H9 (cell line): ENCODE measurements around the gene SOX12. TPM values are rescaled to one million over a fixed set of nuclear protein-coding genes. Genes with fewer than 3 reads are reported as not detected.

Experiments used
- DNase-seq: peaks from one replicate; pipeline ENCODE4 v3.0.0-alpha.2; 2017
- H2AFZ ChIP-seq: one replicate; pipeline ENCODE4 v1.6.1; 2013; ENCODE audit warnings: mild to moderate bottlenecking, low read length, control low read depth, moderate library complexity
- H2AK5ac ChIP-seq: 2 replicates; pipeline ENCODE4 v1.6.1; 2013; ENCODE audit warnings: low read length, control low read depth, mixed read lengths; ENCODE audit not compliant: insufficient read length
- H2BK120ac ChIP-seq: one replicate; pipeline ENCODE4 v1.6.1; 2013; ENCODE audit warnings: low read depth, mild to moderate bottlenecking, low read length, control low read depth, inconsistent platforms; ENCODE audit not compliant: poor library complexity, severe bottlenecking
- H2BK12ac ChIP-seq: 2 replicates; pipeline ENCODE4 v1.6.1; 2013; ENCODE audit warnings: low read length, control low read depth, mixed read lengths, low read depth; ENCODE audit not compliant: insufficient read length
- H2BK15ac ChIP-seq: 2 replicates; pipeline ENCODE4 v1.6.1; 2013; ENCODE audit warnings: low read depth, low read length, control low read depth
- H2BK20ac ChIP-seq: one replicate; pipeline ENCODE4 v1.6.1; 2013; ENCODE audit warnings: low read depth, mild to moderate bottlenecking, low read length, control low read depth, inconsistent platforms; ENCODE audit not compliant: poor library complexity, severe bottlenecking
- H2BK5ac ChIP-seq: 2 replicates; pipeline ENCODE4 v1.6.1; 2013; ENCODE audit warnings: low read length, control low read depth, mixed read lengths; ENCODE audit not compliant: insufficient read length
- H3K14ac ChIP-seq: 2 replicates; pipeline ENCODE4 v1.6.1; 2013; ENCODE audit warnings: low read length, control low read depth; ENCODE audit not compliant: insufficient read depth
- H3K18ac ChIP-seq: 2 replicates; pipeline ENCODE4 v1.6.1; 2013; ENCODE audit warnings: low read depth, mild to moderate bottlenecking, mixed read lengths, low read length, control low read depth; ENCODE audit not compliant: insufficient read length
- H3K23ac ChIP-seq: 2 replicates; pipeline ENCODE4 v1.6.1; 2013; ENCODE audit warnings: low read length, control low read depth, mixed read lengths, low read depth; ENCODE audit not compliant: insufficient read length
- H3K23me2 ChIP-seq: 2 replicates; pipeline ENCODE4 v1.6.1; 2013; ENCODE audit warnings: low read depth, mild to moderate bottlenecking, mixed read lengths, low read length, control low read depth; ENCODE audit not compliant: insufficient read length, poor library complexity, severe bottlenecking
- H3K27ac ChIP-seq: 2 replicates; pipeline ENCODE4 v1.5.1; 2013; ENCODE audit warnings: low read length, control low read depth, mixed read lengths, low read depth; ENCODE audit not compliant: insufficient read length
- H3K27me3 ChIP-seq: 2 replicates; pipeline ENCODE4 v1.6.1; 2013; ENCODE audit warnings: low read length, control low read depth, inconsistent platforms; ENCODE audit not compliant: insufficient read depth
- H3K4ac ChIP-seq: 2 replicates; pipeline ENCODE4 v1.6.1; 2013; ENCODE audit warnings: low read depth, mild to moderate bottlenecking, control low read depth, inconsistent platforms, low read length, moderate library complexity
- H3K4me1 ChIP-seq: 2 replicates; pipeline ENCODE4 v1.6.1; 2013; ENCODE audit warnings: low read length, control low read depth, inconsistent platforms; ENCODE audit not compliant: insufficient read depth
- H3K4me2 ChIP-seq: 2 replicates; pipeline ENCODE4 v1.6.1; 2013; ENCODE audit warnings: low read length, control low read depth, mixed read lengths; ENCODE audit not compliant: insufficient read length, insufficient read depth
- H3K56ac ChIP-seq: 2 replicates; pipeline ENCODE4 v1.6.1; 2013; ENCODE audit warnings: low read depth, mild to moderate bottlenecking, mixed read lengths, low read length, control low read depth; ENCODE audit not compliant: insufficient read length
- H3K79me1 ChIP-seq: 2 replicates; pipeline ENCODE4 v1.6.1; 2013; ENCODE audit warnings: low read depth, mild to moderate bottlenecking, moderate library complexity, low read length, control low read depth, inconsistent platforms; ENCODE audit not compliant: insufficient read depth, poor library complexity, severe bottlenecking
- H3K79me2 ChIP-seq: 2 replicates; pipeline ENCODE4 v1.6.1; 2013; ENCODE audit warnings: low read length, control low read depth, inconsistent platforms; ENCODE audit not compliant: insufficient read depth
- H3K9ac ChIP-seq: 2 replicates; pipeline ENCODE4 v1.6.1; 2013; ENCODE audit warnings: low read length, control low read depth, mixed read lengths; ENCODE audit not compliant: insufficient read length; ENCODE audit errors: extremely low read depth
- H3K9me3 ChIP-seq: one replicate; pipeline ENCODE4 v1.6.1; 2013; ENCODE audit warnings: low read depth, low read length, inconsistent platforms; ENCODE audit not compliant: control insufficient read depth
- H3T11ph ChIP-seq: one replicate; pipeline ENCODE4 v1.6.1; 2013; ENCODE audit warnings: mild to moderate bottlenecking, low read length, control low read depth, inconsistent platforms
- H4K20me1 ChIP-seq: one replicate; pipeline ENCODE4 v1.6.1; 2013; ENCODE audit not compliant: control insufficient read depth, insufficient read length, insufficient read depth
- H4K5ac ChIP-seq: 2 replicates; pipeline ENCODE4 v1.6.1; 2013; ENCODE audit warnings: low read depth, mild to moderate bottlenecking, mixed read lengths, low read length, control low read depth; ENCODE audit not compliant: insufficient read length
- H4K8ac ChIP-seq: replicated peaks from 2 replicates; pipeline ENCODE4 v1.6.1; 2013; ENCODE audit warnings: low read length, control low read depth, mixed read lengths, low read depth; ENCODE audit not compliant: insufficient read length
- H4K91ac ChIP-seq: 2 replicates; pipeline ENCODE4 v1.6.1; 2013; ENCODE audit warnings: low read depth, mild to moderate bottlenecking, moderate library complexity, mixed read lengths, low read length, control low read depth; ENCODE audit not compliant: insufficient read length
- H3K27ac Mint-ChIP-seq, 3 experiments: 2 replicates in 2 of 3; 3 replicates in 1 of 3; pipeline ENCODE4 v1.8.0; 2020 to 2021; ENCODE audit warnings: mixed read lengths in 3 of 3, mild to moderate bottlenecking in 1 of 3, moderate library complexity in 1 of 3
- H3K27me3 Mint-ChIP-seq: 2 replicates; pipeline ENCODE4 v1.8.0; 2021; ENCODE audit warnings: low read depth, mild to moderate bottlenecking, moderate library complexity, mixed read lengths
- H3K36me3 Mint-ChIP-seq, 3 experiments: 2 replicates in 2 of 3; 3 replicates in 1 of 3; pipeline ENCODE4 v1.8.0; 2020 to 2021; ENCODE audit warnings: low read depth in 3 of 3, mixed read lengths in 3 of 3; ENCODE audit not compliant: insufficient read depth in 1 of 3
- H3K4me1 Mint-ChIP-seq, 2 experiments: 2 replicates each; pipeline ENCODE4 v1.8.0; 2020; ENCODE audit warnings: mixed read lengths in 2 of 2
- H3K4me3 Mint-ChIP-seq, 2 experiments: 2 replicates in 1 of 2; 3 replicates in 1 of 2; pipeline ENCODE4 v1.8.0; 2020 to 2021; ENCODE audit warnings: mild to moderate bottlenecking in 2 of 2, mixed read lengths in 2 of 2, moderate library complexity in 1 of 2
- H3K9me3 Mint-ChIP-seq, 2 experiments: 2 replicates in 1 of 2; 3 replicates in 1 of 2; pipeline ENCODE4 v1.8.0; 2020; ENCODE audit warnings: mild to moderate bottlenecking in 2 of 2, mixed read lengths in 2 of 2, moderate library complexity in 1 of 2
- WGBS: extraction: QIAGEN DNeasy Blood & Tissue Kit; methylation state at CpG from one replicate; pipeline ENCODE4 v1.1.7; 2013; ENCODE audit warnings: missing lambda C conversion rate, low lambda C conversion rate, mixed read lengths; ENCODE audit not compliant: insufficient read length; ENCODE audit errors: extremely low coverage; 5-methylcytosine and 5-hydroxymethylcytosine counted together
- total RNA-seq: library from RNA; stranded (reverse); gene quantifications from 2 replicates; pipeline ENCODE4 v1.2.1, GENCODE V29; 2021
- TF ChIP-seq, protein P1 (sequence below): fragments of 200-600 bp; sonication (generic); conservative IDR thresholded peaks from 3 replicates; pipeline ENCODE4 v1.8.0; 2021; ENCODE audit warnings: antibody characterized with exemption, mild to moderate bottlenecking

Gene SOX12
- total RNA-seq, 1 experiment from 2014 or later = 54.4 TPM

DNA sequence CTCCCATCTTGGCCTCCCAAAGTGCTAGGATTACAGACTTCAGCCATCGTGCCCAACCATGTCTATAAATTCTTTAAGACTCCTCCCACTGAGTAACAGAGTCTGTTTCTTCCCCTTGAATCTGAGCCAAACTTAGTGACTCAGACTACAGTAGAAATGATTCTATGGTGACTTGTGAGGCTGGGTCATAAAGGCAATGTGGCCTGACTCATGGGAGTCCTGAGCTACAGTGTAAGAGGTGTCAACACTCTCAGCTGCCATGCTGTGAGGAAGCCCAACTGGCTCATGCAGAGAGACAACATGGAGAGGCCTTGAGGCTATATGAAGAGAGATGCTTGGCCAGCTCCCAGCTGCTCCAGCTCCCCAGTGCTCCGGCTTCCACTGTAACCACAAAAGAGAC, 16.3 kb downstream of the SOX12 start:
- Histone ChIP-seq H3K14ac (no peak overlapping the region), H3K56ac (no peak overlapping the region), H4K91ac (no peak overlapping the region), H3K9ac (no peak overlapping the region), H4K20me1 (no peaks in the 10 kb centered on the region), H2BK12ac (no peak overlapping the region), H2AK5ac (no peak overlapping the region), H3K4ac (no peak overlapping the region), H4K8ac (no peak overlapping the region), H3K4me2 (no peak overlapping the region), H3K9me3 (no peaks in the 10 kb centered on the region), H3T11ph (no peak overlapping the region), H3K23me2 (peaks cover 5% of the 10 kb centered on the region), H3K27me3 (no peaks in the 10 kb centered on the region; the same call in 1 of the 2 replicates), H4K5ac (no peak overlapping the region), H2BK15ac (no peak overlapping the region), H2BK120ac (no peak overlapping the region), H3K79me1 (no peaks in the 10 kb centered on the region), H3K23ac (no peak overlapping the region), H2AFZ (no peak overlapping the region), H3K4me1 (no peaks in the 10 kb centered on the region; the same call in 1 of the 2 replicates), H2BK20ac (no peak overlapping the region), H3K79me2 (no peaks in the 10 kb centered on the region), H3K18ac (no peak overlapping the region), H2BK5ac (no peak overlapping the region), H3K27ac (no peak overlapping the region)
- H3K27ac Mint-ChIP-seq = no peak overlapping the region
- H3K4me3 Mint-ChIP-seq = no peak overlapping the region
- no peaks in the 10 kb centered on the region for H3K36me3 Mint-ChIP-seq
- peaks cover 66% of the 10 kb centered on the region for H3K27me3 Mint-ChIP-seq
- no peaks in the 10 kb centered on the region; a peak in 1 of 5 replicates for H3K9me3 Mint-ChIP-seq
- TF ChIP-seq, protein P1, sequence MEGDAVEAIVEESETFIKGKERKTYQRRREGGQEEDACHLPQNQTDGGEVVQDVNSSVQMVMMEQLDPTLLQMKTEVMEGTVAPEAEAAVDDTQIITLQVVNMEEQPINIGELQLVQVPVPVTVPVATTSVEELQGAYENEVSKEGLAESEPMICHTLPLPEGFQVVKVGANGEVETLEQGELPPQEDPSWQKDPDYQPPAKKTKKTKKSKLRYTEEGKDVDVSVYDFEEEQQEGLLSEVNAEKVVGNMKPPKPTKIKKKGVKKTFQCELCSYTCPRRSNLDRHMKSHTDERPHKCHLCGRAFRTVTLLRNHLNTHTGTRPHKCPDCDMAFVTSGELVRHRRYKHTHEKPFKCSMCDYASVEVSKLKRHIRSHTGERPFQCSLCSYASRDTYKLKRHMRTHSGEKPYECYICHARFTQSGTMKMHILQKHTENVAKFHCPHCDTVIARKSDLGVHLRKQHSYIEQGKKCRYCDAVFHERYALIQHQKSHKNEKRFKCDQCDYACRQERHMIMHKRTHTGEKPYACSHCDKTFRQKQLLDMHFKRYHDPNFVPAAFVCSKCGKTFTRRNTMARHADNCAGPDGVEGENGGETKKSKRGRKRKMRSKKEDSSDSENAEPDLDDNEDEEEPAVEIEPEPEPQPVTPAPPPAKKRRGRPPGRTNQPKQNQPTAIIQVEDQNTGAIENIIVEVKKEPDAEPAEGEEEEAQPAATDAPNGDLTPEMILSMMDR = no peak
- peaks cover 6 to 7% of the 10 kb centered on the region in 2 experiments for H3K4me1 Mint-ChIP-seq
- no peak for DNase-seq
- no CpG with 5 or more reads among the region's 2 CpGs for WGBS
